Measurements from ENCODE around the gene PNPLA7.

PNPLA7 gene

GRCh38 chr9:137494104-137494544 is 56.1 kb downstream of the PNPLA7 start:
- H3K4me1 Mint-ChIP-seq: peaks cover 11% of the 10 kb centered on the region
- no peaks in the 10 kb centered on the region for H3K36me3 Mint-ChIP-seq
- H3K9me3 Mint-ChIP-seq: no peaks in the 10 kb centered on the region
- CTCF ChIA-PET: no interaction called here
- H3K27ac Mint-ChIP-seq: peak overlapping the region; percentile 4
- no peaks in the 10 kb centered on the region for H3K27me3 Mint-ChIP-seq
- H3K4me3 Mint-ChIP-seq: no peak overlapping the region
- no peak for DNase-seq

- DNase-seq: no peak
- H3K9me3 Mint-ChIP-seq: no peaks in the 10 kb centered on the region
- CTCF ChIA-PET: interaction anchor here (0.6 kb wide), 1 partner anchor 93 kb away, joined by 3 read pairs; no protein-coding TSS in a partner anchor
- H3K4me1 Mint-ChIP-seq: peaks cover 11% of the 10 kb centered on the region
- no peak overlapping the region for H3K4me3 Mint-ChIP-seq
- H3K27me3 Mint-ChIP-seq: no peaks in the 10 kb centered on the region
- H3K27ac Mint-ChIP-seq: no peak overlapping the region
- H3K36me3 Mint-ChIP-seq: no peaks in the 10 kb centered on the region
These were observed 56.7 kb downstream of the PNPLA7 start for GRCh38 chr9:137493364-137494103.

DNA sequence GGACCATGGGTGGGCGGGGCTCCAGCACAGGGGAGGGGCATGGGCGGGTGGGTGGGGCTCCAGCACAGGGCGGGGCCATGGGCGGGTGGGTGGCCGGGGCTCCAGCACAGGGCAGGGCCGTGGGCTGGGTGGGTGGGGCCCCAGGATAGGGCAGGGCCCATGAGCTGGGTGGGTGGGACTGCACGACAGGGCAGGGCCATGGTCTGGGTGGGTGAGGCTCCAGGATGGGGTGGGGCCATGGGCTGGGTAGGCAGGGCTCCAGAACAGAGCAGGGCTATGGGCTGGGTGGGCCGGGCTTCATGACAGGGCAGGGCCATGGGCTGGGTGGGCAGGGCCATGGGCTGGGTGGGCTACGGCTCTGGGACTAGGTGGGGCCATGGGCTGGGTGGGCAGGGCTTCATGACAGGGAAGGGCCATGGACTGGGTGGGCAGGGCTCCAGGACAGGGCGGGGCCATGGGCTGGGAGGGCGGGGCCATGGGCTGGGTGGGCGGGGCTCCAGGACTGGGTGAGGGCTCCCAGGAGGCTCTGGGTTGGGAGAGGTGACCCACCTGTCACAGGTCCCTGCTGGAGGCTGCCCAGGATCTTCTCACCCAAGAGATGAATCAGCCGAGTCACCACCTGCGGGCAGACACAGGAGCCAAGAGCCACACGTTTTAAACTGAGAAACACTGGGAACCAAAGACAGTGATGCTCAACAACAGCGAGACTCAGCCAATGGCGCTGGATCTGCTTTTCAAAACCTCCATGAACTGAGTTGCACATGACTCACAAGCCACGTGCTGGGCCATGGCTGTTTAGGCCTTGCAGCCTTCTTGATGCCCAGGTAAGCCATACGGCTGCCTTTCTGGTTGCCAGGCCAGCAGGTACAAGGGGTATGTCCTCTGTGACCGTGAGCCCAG is 57.5 kb downstream of the PNPLA7 start:
- H3K4me3 Mint-ChIP-seq: no peak overlapping the region
- no peak overlapping the region for H3K27ac Mint-ChIP-seq
- CTCF ChIA-PET: no interaction called here
- H3K27me3 Mint-ChIP-seq: no peaks in the 10 kb centered on the region
- no peaks in the 10 kb centered on the region for H3K9me3 Mint-ChIP-seq
- no peaks in the 10 kb centered on the region for H3K36me3 Mint-ChIP-seq
- peak; percentile 34 for DNase-seq
- H3K4me1 Mint-ChIP-seq: peaks cover 11% of the 10 kb centered on the region

GRCh38 chr9:137491735-137492432 is 58.3 kb downstream of the PNPLA7 start:
- no peaks in the 10 kb centered on the region for H3K27me3 Mint-ChIP-seq
- no peak overlapping the region for H3K27ac Mint-ChIP-seq
- DNase-seq: no peak
- H3K36me3 Mint-ChIP-seq: no peaks in the 10 kb centered on the region
- H3K4me3 Mint-ChIP-seq: no peak overlapping the region
- CTCF ChIA-PET: interaction anchor here (1.6 kb wide), 1 partner anchor 69 kb away, joined by 4 read pairs; the partner anchor contains the start of genes EXD3 and NOXA1
- peaks cover 11% of the 10 kb centered on the region for H3K4me1 Mint-ChIP-seq
- H3K9me3 Mint-ChIP-seq: no peaks in the 10 kb centered on the region

GRCh38 chr9:137490532-137491186 is 59.5 kb downstream of the PNPLA7 start:
- H3K9me3 Mint-ChIP-seq: no peaks in the 10 kb centered on the region
- CTCF ChIA-PET: interaction anchor here (1.6 kb wide), 1 partner anchor 68 kb away, joined by 4 read pairs; the partner anchor contains the start of genes EXD3 and NOXA1
- H3K27me3 Mint-ChIP-seq: no peaks in the 10 kb centered on the region
- no peaks in the 10 kb centered on the region for H3K36me3 Mint-ChIP-seq
- H3K4me1 Mint-ChIP-seq: peaks cover 11% of the 10 kb centered on the region
- no peak overlapping the region for H3K4me3 Mint-ChIP-seq
- H3K27ac Mint-ChIP-seq: no peak overlapping the region
- DNase-seq: no peak

GRCh38 chr9:137488906-137489305 is 61.3 kb downstream of the PNPLA7 start:
- Mint-ChIP-seq H3K4me1 (peaks cover 6% of the 10 kb centered on the region), H3K9me3 (no peaks in the 10 kb centered on the region), H3K4me3 (no peak overlapping the region), H3K27me3 (no peaks in the 10 kb centered on the region), H3K27ac (no peak overlapping the region), H3K36me3 (no peaks in the 10 kb centered on the region)
- no peak for DNase-seq
- CTCF ChIA-PET: no interaction called here

GRCh38 chr9:137488327-137488653 is 61.9 kb downstream of the PNPLA7 start:
- Mint-ChIP-seq H3K36me3 (no peaks in the 10 kb centered on the region), H3K4me1 (peaks cover 5% of the 10 kb centered on the region), H3K4me3 (no peak overlapping the region), H3K27ac (no peak overlapping the region), H3K9me3 (no peaks in the 10 kb centered on the region), H3K27me3 (no peaks in the 10 kb centered on the region)
- CTCF ChIA-PET: no interaction called here
- no peak for DNase-seq

DNA sequence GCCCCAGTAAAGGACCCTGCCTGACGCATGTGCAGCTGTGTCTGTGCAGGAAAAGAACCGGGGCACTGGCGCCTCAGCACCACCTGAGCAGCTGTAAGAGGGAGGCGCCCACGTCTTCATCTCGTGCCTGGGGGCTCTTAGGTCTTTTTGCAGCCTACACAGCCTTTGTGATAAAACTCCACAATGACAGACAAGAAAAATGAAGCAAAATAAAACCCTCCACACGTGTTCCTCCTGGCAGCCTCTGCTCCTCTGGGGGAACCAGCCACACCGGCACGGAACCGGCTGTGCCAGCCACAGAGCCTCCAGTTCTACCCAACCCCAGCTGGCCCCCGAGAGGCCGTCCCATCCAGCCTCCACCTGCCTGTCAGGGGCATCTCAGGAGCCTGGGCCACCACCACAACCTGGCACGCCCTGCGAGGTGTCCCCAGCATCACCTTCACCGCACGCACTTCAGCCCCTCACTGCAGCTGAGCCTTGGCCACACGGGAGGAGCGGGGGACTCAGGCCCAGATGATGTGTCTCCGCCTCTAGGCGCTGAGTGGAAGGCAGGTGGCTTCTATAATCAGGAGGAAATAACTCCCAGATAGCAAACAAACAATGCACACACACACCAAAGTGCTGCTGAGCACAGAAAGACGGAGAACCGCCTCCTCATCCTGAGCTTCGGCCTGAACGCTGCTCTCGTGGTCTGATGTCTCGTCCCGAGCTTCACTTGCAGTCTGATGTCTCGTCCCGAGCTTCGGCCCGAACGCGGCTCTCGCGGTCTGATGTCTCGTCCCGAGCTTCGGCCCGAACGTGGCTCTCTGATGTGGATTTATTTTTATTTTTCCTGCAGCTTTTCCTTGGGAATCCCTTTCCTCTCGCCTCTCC is 62.5 kb downstream of the PNPLA7 start:
- no peaks in the 10 kb centered on the region for H3K9me3 Mint-ChIP-seq
- DNase-seq: no peak
- H3K4me1 Mint-ChIP-seq: peaks cover 5% of the 10 kb centered on the region

GRCh38 chr9:137486545-137487453 is 63.4 kb downstream of the PNPLA7 start:
- no peak overlapping the region for H3K27ac Mint-ChIP-seq
- CTCF ChIA-PET: no interaction called here
- peaks cover 10% of the 10 kb centered on the region for H3K4me1 Mint-ChIP-seq
- no peaks in the 10 kb centered on the region for H3K36me3 Mint-ChIP-seq
- H3K9me3 Mint-ChIP-seq: no peaks in the 10 kb centered on the region
- H3K27me3 Mint-ChIP-seq: no peaks in the 10 kb centered on the region
- DNase-seq: no peak
- no peak overlapping the region for H3K4me3 Mint-ChIP-seq

More for the DNA sequence above, 62.5 kb downstream of the PNPLA7 start:
- Mint-ChIP-seq H3K4me3 (no peak overlapping the region), H3K36me3 (no peaks in the 10 kb centered on the region), H3K27me3 (no peaks in the 10 kb centered on the region), H3K27ac (peak overlapping the region; percentile 4)
- CTCF ChIA-PET: no interaction called here

- no peak for DNase-seq
- no peaks in the 10 kb centered on the region for H3K9me3 Mint-ChIP-seq
- CTCF ChIA-PET: no interaction called here
- H3K27me3 Mint-ChIP-seq: no peaks in the 10 kb centered on the region
- peaks cover 15% of the 10 kb centered on the region for H3K4me1 Mint-ChIP-seq
- no peaks in the 10 kb centered on the region for H3K36me3 Mint-ChIP-seq
- no peak overlapping the region for H3K4me3 Mint-ChIP-seq
- H3K27ac Mint-ChIP-seq: no peak overlapping the region
These were observed 64.1 kb downstream of the PNPLA7 start for GRCh38 chr9:137486141-137486490.

- peaks cover 12% of the 10 kb centered on the region for H3K4me1 Mint-ChIP-seq
- H3K4me3 Mint-ChIP-seq: no peak overlapping the region
- CTCF ChIA-PET: no interaction called here
- H3K9me3 Mint-ChIP-seq: no peaks in the 10 kb centered on the region
- H3K36me3 Mint-ChIP-seq: no peaks in the 10 kb centered on the region
- no peak for DNase-seq
- no peak overlapping the region for H3K27ac Mint-ChIP-seq
- no peaks in the 10 kb centered on the region for H3K27me3 Mint-ChIP-seq
These were observed 64.7 kb downstream of the PNPLA7 start for GRCh38 chr9:137485343-137486140.

All from activated naive CD4-positive, alpha-beta T cell treated with anti-CD3 and anti-CD28 coated beads, Interleukin-2, amount 10 ng/mL, durations not matched to agents 7 days and 5 days (primary cell).